Measurements from ENCODE around the gene PTCH2. TPM values are rescaled to one million over a fixed set of nuclear protein-coding genes. Genes with fewer than 3 reads are reported as not detected.

The PTCH2 gene
- total RNA-seq, 5 donors from 2014 or later (not counting 1 experiment from before 2014, with no cell fraction given): 0.89 to 2.3 (median 1.3) TPM

GRCh38 chr1:44786138-44786840 lies 56.8 kb downstream of the PTCH2 start:
- Mint-ChIP-seq H3K4me3 (peak overlapping the region; percentile 64 to 74 (median 69)), H3K4me1 (peaks cover 28% of the 10 kb centered on the region in 3 donors), H3K27me3 (no peaks in the 10 kb centered on the region), H3K9me3 (no peaks in the 10 kb centered on the region), H3K36me3 (peaks cover 4% of the 10 kb centered on the region), H3K27ac (peak overlapping the region; percentile 78 to 85)
- DNase-seq (peak in 34 of 35 experiments; percentile 48 to 90 (median 70)), ATAC-seq (replicated peaks in 1 of 4) (peak; percentile 71 to 78 (median 74))
- Histone ChIP-seq H3K4me3 (ENCODE audit: control insufficient read depth in 1 of 2, extremely low read depth in 1 of 2, low read length in 1 of 2) (peak overlapping the region; percentile 64 to 66), H3K27ac (ENCODE audit: low read length) (peak overlapping the region; percentile 60), H3K4me1 (ENCODE audit: control insufficient read depth in 1 of 2, extremely low read depth in 1 of 2, insufficient read depth in 2 of 2, low read length in 2 of 2) (peaks cover 15 to 37% of the 10 kb centered on the region in 2 experiments), H3K36me3 (ENCODE audit: control insufficient read depth in 2 of 2, extremely low read depth in 1 of 2, insufficient read depth in 1 of 2, low read length in 1 of 2) (peaks cover 0 to 4% of the 10 kb centered on the region in 2 donors), H3K27me3 (replicated peaks in 1 of 2; ENCODE audit: control insufficient read depth in 2 of 2, extremely low read depth in 1 of 2, insufficient read depth in 2 of 2, low read length in 1 of 2) (no peaks in the 10 kb centered on the region), H3K9me3 (no peaks in the 10 kb centered on the region)
- ChIA-PET POLR2A (no interaction called here), CTCF (interaction anchor here in 1 of 2 donors (0.7 to 2.3 kb wide), 4 partner anchors 10 to 517 kb away, joined by 3 to 7 read pairs (median 4); partner anchors contain the start of gene RPS8)
- 6% methylated on average over 47 of the region's 49 CpGs for WGBS (ENCODE audit: insufficient coverage)

GRCh38 chr1:44785501-44786137 lies 57.4 kb downstream of the PTCH2 start:
- Histone ChIP-seq H3K4me3 (ENCODE audit: control insufficient read depth in 1 of 2, extremely low read depth in 1 of 2, low read length in 1 of 2) (peak overlapping the region; percentile 64 to 66), H3K36me3 (ENCODE audit: control insufficient read depth in 2 of 2, extremely low read depth in 1 of 2, insufficient read depth in 1 of 2, low read length in 1 of 2) (peaks cover 2 to 11% of the 10 kb centered on the region in 2 donors), H3K9me3 (no peaks in the 10 kb centered on the region), H3K27ac (ENCODE audit: low read length) (peak overlapping the region; percentile 60), H3K4me1 (ENCODE audit: control insufficient read depth in 1 of 2, extremely low read depth in 1 of 2, insufficient read depth in 2 of 2, low read length in 2 of 2) (peaks cover 15 to 37% of the 10 kb centered on the region in 2 experiments), H3K27me3 (replicated peaks in 1 of 2; ENCODE audit: control insufficient read depth in 2 of 2, extremely low read depth in 1 of 2, insufficient read depth in 2 of 2, low read length in 1 of 2) (no peaks in the 10 kb centered on the region)
- Mint-ChIP-seq H3K4me1 (peaks cover 28% of the 10 kb centered on the region in 3 donors), H3K9me3 (no peaks in the 10 kb centered on the region), H3K4me3 (peak overlapping the region; percentile 64 to 74 (median 69)), H3K27me3 (no peaks in the 10 kb centered on the region), H3K27ac (peak overlapping the region; percentile 78 to 85), H3K36me3 (peaks cover 10% of the 10 kb centered on the region)
- ChIA-PET POLR2A (no interaction called here), CTCF (interaction anchor here (0.5 to 2.3 kb wide), 7 partner anchors 10 to 518 kb away, joined by 3 to 7 read pairs (median 3); partner anchors contain the start of genes EIF2B3 (in 1 of the 2), PLK3 (in 1 of the 2) and RPS8 (in 1 of the 2))
- WGBS (ENCODE audit: insufficient coverage): 37% methylated on average over 8 of the region's 11 CpGs
- DNase-seq (no peak), ATAC-seq (replicated peaks in 1 of 4) (peak in 1 of 4 experiments; percentile 7)

GRCh38 chr1:44785029-44785380 lies 58.0 kb downstream of the PTCH2 start:
- H3K36me3 ChIP-seq (ENCODE audit: control insufficient read depth in 2 of 2, extremely low read depth in 1 of 2, insufficient read depth in 1 of 2, low read length in 1 of 2): peaks cover 2 to 15% of the 10 kb centered on the region in 2 donors
- Mint-ChIP-seq H3K27ac (peak overlapping the region; percentile 67 to 85), H3K9me3 (no peaks in the 10 kb centered on the region), H3K4me1 (peaks cover 28% of the 10 kb centered on the region in 3 donors), H3K27me3 (no peaks in the 10 kb centered on the region), H3K4me3 (peak overlapping the region; percentile 66 to 74 (median 69)), H3K36me3 (peaks cover 16% of the 10 kb centered on the region)
- H3K27ac ChIP-seq (ENCODE audit: low read length): peak overlapping the region; percentile 50
- ATAC-seq (replicated peaks in 1 of 4): peak in 1 of 4 experiments; percentile 1
- ChIA-PET POLR2A (no interaction called here), CTCF (interaction anchor here (0.5 to 2.3 kb wide), 6 partner anchors 10 to 201 kb away, joined by 3 to 6 read pairs (median 4); partner anchors contain the start of genes EIF2B3 (in 1 of the 2), PLK3 (in 1 of the 2) and RPS8 (in 1 of the 2))
- peak overlapping the region in 1 of 2 donors; percentile 42 for H3K4me3 ChIP-seq (ENCODE audit: control insufficient read depth in 1 of 2, extremely low read depth in 1 of 2, low read length in 1 of 2)
- DNase-seq: no peak
- no peaks in the 10 kb centered on the region for H3K27me3 ChIP-seq (replicated peaks in 1 of 2; ENCODE audit: control insufficient read depth in 2 of 2, extremely low read depth in 1 of 2, insufficient read depth in 2 of 2, low read length in 1 of 2)
- H3K4me1 ChIP-seq (ENCODE audit: control insufficient read depth in 1 of 2, extremely low read depth in 1 of 2, insufficient read depth in 2 of 2, low read length in 2 of 2): peaks cover 15 to 37% of the 10 kb centered on the region in 2 experiments
- WGBS (ENCODE audit: insufficient coverage): 96% methylated on average over 4 of the region's 6 CpGs
- H3K9me3 ChIP-seq: no peaks in the 10 kb centered on the region

DNA sequence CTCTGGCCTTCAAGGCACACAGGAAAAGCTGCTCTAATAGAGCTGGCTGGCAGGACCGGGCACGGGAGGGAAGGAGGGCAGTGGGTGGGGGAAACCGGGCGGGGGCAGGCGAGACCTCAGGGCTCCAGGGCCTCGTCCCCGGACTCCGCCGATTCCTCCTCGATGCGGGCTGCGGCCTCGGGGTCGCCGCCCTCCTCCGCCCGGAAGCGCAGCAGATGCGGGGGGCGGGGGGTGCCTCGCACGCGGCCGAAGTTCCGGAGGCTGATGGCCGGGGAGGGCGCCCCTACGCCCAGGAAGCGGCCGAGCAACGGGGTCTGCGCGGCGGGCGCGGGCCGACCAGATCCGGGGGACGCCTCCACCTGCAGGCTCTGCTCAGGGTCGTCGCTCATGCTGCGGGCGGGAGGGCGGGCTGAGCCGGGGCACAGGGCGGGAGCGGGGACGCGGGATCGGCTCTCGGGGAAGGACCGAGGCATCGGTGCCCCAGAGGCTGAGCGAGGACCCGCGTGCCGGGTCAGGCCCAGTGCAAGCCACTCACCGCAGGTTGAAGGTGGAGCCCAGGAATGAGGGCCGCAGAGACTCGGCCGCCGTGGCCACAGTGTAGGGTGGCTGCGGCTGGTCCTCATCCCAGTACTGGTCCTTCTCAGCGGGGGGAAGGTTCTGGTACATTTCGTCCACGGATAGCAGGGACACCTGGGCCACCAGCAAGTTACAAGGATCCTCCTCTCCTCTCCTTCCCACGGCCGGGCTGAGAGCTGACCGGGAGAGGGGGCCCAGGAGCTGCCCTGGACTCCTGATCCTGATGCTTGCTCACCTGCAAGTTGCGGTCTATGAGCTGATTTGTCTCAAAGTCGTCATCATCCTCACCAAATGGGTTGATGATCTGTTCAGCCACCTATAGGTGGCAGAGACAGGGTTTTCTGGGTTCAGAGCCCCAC lies 58.7 kb downstream of the PTCH2 start:
- Mint-ChIP-seq H3K4me1 (peaks cover 28% of the 10 kb centered on the region in 3 donors), H3K27ac (peak overlapping the region; percentile 83 to 85), H3K36me3 (peaks cover 16% of the 10 kb centered on the region), H3K9me3 (no peaks in the 10 kb centered on the region), H3K4me3 (peak overlapping the region; percentile 66 to 74 (median 69)), H3K27me3 (no peaks in the 10 kb centered on the region)
- ChIA-PET POLR2A (interaction anchor here in 1 of 2 donors (0.6 to 1.1 kb wide), 3 partner anchors 9 to 39 kb away, joined by 3 to 7 read pairs (median 4); partner anchors contain the start of gene RPS8), CTCF (interaction anchor here in 1 of 2 donors (0.9 to 2.3 kb wide), 5 partner anchors 9 to 519 kb away, joined by 3 to 6 read pairs (median 5); partner anchors contain the start of genes EIF2B3, PLK3 and RPS8)
- Histone ChIP-seq H3K27me3 (replicated peaks in 1 of 2; ENCODE audit: control insufficient read depth in 2 of 2, extremely low read depth in 1 of 2, insufficient read depth in 2 of 2, low read length in 1 of 2) (no peaks in the 10 kb centered on the region), H3K9me3 (no peaks in the 10 kb centered on the region), H3K27ac (ENCODE audit: low read length) (peak overlapping the region; percentile 50), H3K36me3 (ENCODE audit: control insufficient read depth in 2 of 2, extremely low read depth in 1 of 2, insufficient read depth in 1 of 2, low read length in 1 of 2) (peaks cover 2 to 18% of the 10 kb centered on the region in 2 donors), H3K4me3 (ENCODE audit: control insufficient read depth in 1 of 2, extremely low read depth in 1 of 2, low read length in 1 of 2) (peak overlapping the region in 1 of 2 donors; percentile 42), H3K4me1 (ENCODE audit: control insufficient read depth in 1 of 2, extremely low read depth in 1 of 2, insufficient read depth in 2 of 2, low read length in 2 of 2) (peaks cover 15 to 37% of the 10 kb centered on the region in 2 experiments)
- 9% methylated on average over 53 of the region's 71 CpGs for WGBS (ENCODE audit: insufficient coverage)
- DNase-seq (peak in 6 of 35 experiments; percentile 16 to 57 (median 29)), ATAC-seq (replicated peaks in 1 of 4) (peak; percentile 28 to 41 (median 34))

GRCh38 chr1:44783697-44784093 lies 59.4 kb downstream of the PTCH2 start:
- Histone ChIP-seq H3K4me1 (ENCODE audit: control insufficient read depth in 1 of 2, extremely low read depth in 1 of 2, insufficient read depth in 2 of 2, low read length in 2 of 2) (peaks cover 15 to 37% of the 10 kb centered on the region in 2 experiments), H3K9me3 (no peaks in the 10 kb centered on the region), H3K4me3 (ENCODE audit: control insufficient read depth in 1 of 2, extremely low read depth in 1 of 2, low read length in 1 of 2) (peak overlapping the region in 1 of 2 donors; percentile 35), H3K27me3 (replicated peaks in 1 of 2; ENCODE audit: control insufficient read depth in 2 of 2, extremely low read depth in 1 of 2, insufficient read depth in 2 of 2, low read length in 1 of 2) (no peaks in the 10 kb centered on the region), H3K36me3 (ENCODE audit: control insufficient read depth in 2 of 2, extremely low read depth in 1 of 2, insufficient read depth in 1 of 2, low read length in 1 of 2) (peaks cover 2 to 24% of the 10 kb centered on the region in 2 donors), H3K27ac (ENCODE audit: low read length) (peak overlapping the region; percentile 47)
- DNase-seq: no peak
- CTCF ChIA-PET: interaction anchor here in 1 of 2 donors (1.0 to 2.3 kb wide), 3 partner anchors 9 to 520 kb away, joined by 3 to 6 read pairs (median 5); partner anchors contain the start of genes PLK3 and RPS8
- H3K27ac Mint-ChIP-seq: peak overlapping the region; percentile 76 to 83
- ATAC-seq (replicated peaks in 1 of 4): no peak
- peaks cover 28 to 32% (median 30%) of the 10 kb centered on the region in 3 donors for H3K4me1 Mint-ChIP-seq
- no peaks in the 10 kb centered on the region for H3K27me3 Mint-ChIP-seq
- no peaks in the 10 kb centered on the region for H3K9me3 Mint-ChIP-seq
- POLR2A ChIA-PET: interaction anchor here in 1 of 2 donors (0.6 to 1.1 kb wide), 3 partner anchors 8 to 39 kb away, joined by 3 to 7 read pairs (median 4); partner anchors contain the start of gene RPS8
- WGBS (ENCODE audit: insufficient coverage): 57% methylated on average over 8 of the region's 8 CpGs
- H3K4me3 Mint-ChIP-seq: peak overlapping the region; percentile 57 to 74 (median 63)
- H3K36me3 Mint-ChIP-seq: peaks cover 17% of the 10 kb centered on the region
